ENCODE data around the gene NFE2L3.

GRCh38 chr7:26188957-26189541 is 37.1 kb downstream of the NFE2L3 start:
- TF ChIP-seq, protein P1, sequence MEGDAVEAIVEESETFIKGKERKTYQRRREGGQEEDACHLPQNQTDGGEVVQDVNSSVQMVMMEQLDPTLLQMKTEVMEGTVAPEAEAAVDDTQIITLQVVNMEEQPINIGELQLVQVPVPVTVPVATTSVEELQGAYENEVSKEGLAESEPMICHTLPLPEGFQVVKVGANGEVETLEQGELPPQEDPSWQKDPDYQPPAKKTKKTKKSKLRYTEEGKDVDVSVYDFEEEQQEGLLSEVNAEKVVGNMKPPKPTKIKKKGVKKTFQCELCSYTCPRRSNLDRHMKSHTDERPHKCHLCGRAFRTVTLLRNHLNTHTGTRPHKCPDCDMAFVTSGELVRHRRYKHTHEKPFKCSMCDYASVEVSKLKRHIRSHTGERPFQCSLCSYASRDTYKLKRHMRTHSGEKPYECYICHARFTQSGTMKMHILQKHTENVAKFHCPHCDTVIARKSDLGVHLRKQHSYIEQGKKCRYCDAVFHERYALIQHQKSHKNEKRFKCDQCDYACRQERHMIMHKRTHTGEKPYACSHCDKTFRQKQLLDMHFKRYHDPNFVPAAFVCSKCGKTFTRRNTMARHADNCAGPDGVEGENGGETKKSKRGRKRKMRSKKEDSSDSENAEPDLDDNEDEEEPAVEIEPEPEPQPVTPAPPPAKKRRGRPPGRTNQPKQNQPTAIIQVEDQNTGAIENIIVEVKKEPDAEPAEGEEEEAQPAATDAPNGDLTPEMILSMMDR (IDR thresholded peaks at IDR 0.05) = no peak
- TF ChIP-seq POLR2A (IDR thresholded peaks at IDR 0.05) (peak in 1 of 2 donors; percentile 6), POLR2AphosphoS5 (IDR thresholded peaks at IDR 0.05) (no peak), EP300 (IDR thresholded peaks at IDR 0.05) (no peak)

Data from suprapubic skin (tissue), 4 donors.